Upper lobe of left lung (tissue), 4 donors: ENCODE data around the gene ATP1A4.

ENCODE experiments used
- CTCF ChIP-seq, 6 experiments: fragments of 450-650 bp in 4 of 6; fragments of 200-600 bp in 2 of 6; sonication (generic) in 2 of 6; IDR thresholded peaks; one replicate each; pipeline ENCODE4 v1.5.1; 2016 to 2019; ENCODE audit warnings: antibody characterized with exemption in 6 of 6
- EP300 ChIP-seq, 4 donors: sonication (generic); formaldehyde crosslinking; IDR thresholded peaks; one replicate each; pipeline ENCODE4 v1.5.1; 2017; ENCODE audit warnings: antibody characterized with exemption in 4 of 4, control low read depth in 2 of 4
- POLR2A ChIP-seq, 4 donors: fragments of 450-650 bp; IDR thresholded peaks; one replicate each; pipeline ENCODE4 v1.5.1; 2016 to 2017; ENCODE audit warnings: antibody characterized with exemption in 4 of 4, mild to moderate bottlenecking in 2 of 4
- POLR2AphosphoS5 ChIP-seq, 2 donors: sonication (generic); formaldehyde crosslinking; IDR thresholded peaks; one replicate each; pipeline ENCODE4 v1.5.1; 2017; ENCODE audit warnings: antibody characterized with exemption in 2 of 2

DNA sequence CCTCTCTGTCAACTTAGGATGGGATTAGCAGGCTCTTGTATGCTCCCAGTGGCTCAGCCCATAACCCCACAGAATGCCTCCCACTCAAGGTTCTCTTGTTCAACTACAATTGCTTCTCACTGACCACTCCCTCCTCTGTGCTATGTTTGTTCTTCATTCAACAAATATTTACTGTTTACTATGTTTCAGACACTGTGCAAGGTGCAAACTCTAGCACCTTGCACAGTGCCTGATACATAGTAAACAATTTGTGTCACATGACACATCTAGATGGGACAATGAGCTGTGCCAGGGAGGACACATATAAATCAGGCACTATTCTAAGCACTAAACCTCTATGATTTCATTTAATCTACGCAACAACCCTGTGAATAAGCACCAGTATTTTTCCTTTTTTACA is 20.5 kb upstream of the ATP1A4 start:
- TF ChIP-seq CTCF (IDR thresholded peaks at IDR 0.05) (no peak), POLR2A (IDR thresholded peaks at IDR 0.05) (no peak), POLR2AphosphoS5 (IDR thresholded peaks at IDR 0.05) (no peak), EP300 (IDR thresholded peaks at IDR 0.05) (no peak)
